ENCODE results near the gene HHLA2.

GRCh38 chr3:108251844-108252243 lies 44.5 kb upstream of the HHLA2 start:
- TF ChIP-seq, protein P1, sequence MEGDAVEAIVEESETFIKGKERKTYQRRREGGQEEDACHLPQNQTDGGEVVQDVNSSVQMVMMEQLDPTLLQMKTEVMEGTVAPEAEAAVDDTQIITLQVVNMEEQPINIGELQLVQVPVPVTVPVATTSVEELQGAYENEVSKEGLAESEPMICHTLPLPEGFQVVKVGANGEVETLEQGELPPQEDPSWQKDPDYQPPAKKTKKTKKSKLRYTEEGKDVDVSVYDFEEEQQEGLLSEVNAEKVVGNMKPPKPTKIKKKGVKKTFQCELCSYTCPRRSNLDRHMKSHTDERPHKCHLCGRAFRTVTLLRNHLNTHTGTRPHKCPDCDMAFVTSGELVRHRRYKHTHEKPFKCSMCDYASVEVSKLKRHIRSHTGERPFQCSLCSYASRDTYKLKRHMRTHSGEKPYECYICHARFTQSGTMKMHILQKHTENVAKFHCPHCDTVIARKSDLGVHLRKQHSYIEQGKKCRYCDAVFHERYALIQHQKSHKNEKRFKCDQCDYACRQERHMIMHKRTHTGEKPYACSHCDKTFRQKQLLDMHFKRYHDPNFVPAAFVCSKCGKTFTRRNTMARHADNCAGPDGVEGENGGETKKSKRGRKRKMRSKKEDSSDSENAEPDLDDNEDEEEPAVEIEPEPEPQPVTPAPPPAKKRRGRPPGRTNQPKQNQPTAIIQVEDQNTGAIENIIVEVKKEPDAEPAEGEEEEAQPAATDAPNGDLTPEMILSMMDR (IDR thresholded peaks at IDR 0.05), result no peak
- TF ChIP-seq JUN (CRISPR knock-in tag; IDR thresholded peaks at IDR 0.05), result no peak
- TF ChIP-seq FOXJ3 (CRISPR knock-in tag; IDR thresholded peaks at IDR 0.05; ENCODE audit: borderline replicate concordance), result no peak
- no peak for TF ChIP-seq ZNF121 (CRISPR knock-in tag; IDR thresholded peaks at IDR 0.05)
- TF ChIP-seq SP1 (CRISPR knock-in tag; conservative IDR thresholded peaks at IDR 0.05), result no peak
- TF ChIP-seq, protein P2, sequence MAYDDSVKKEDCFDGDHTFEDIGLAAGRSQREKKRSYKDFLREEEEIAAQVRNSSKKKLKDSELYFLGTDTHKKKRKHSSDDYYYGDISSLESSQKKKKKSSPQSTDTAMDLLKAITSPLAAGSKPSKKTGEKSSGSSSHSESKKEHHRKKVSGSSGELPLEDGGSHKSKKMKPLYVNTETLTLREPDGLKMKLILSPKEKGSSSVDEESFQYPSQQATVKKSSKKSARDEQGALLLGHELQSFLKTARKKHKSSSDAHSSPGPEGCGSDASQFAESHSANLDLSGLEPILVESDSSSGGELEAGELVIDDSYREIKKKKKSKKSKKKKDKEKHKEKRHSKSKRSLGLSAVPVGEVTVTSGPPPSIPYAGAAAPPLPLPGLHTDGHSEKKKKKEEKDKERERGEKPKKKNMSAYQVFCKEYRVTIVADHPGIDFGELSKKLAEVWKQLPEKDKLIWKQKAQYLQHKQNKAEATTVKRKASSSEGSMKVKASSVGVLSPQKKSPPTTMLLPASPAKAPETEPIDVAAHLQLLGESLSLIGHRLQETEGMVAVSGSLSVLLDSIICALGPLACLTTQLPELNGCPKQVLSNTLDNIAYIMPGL (CRISPR knock-in tag; IDR thresholded peaks at IDR 0.05), result no peak
- TF ChIP-seq FOXP4 (CRISPR knock-in tag; IDR thresholded peaks at IDR 0.05), result no peak
- TF ChIP-seq, protein P3, sequence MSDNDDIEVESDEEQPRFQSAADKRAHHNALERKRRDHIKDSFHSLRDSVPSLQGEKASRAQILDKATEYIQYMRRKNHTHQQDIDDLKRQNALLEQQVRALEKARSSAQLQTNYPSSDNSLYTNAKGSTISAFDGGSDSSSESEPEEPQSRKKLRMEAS (CRISPR knock-in tag; IDR thresholded peaks at IDR 0.05), result no peak
- TF ChIP-seq E2F5 (CRISPR knock-in tag; IDR thresholded peaks at IDR 0.05), result no peak
- no peak for TF ChIP-seq CREM (CRISPR knock-in tag; IDR thresholded peaks at IDR 0.05)
- no peak for TF ChIP-seq IRF1 (CRISPR knock-in tag; IDR thresholded peaks at IDR 0.05)
- TF ChIP-seq CREB1 (CRISPR knock-in tag; IDR thresholded peaks at IDR 0.05), result no peak

All from WTC11 (cell line).